AML-193 (cell line): ENCODE data around the gene SLAMF9.
A peak's percentile ranks its signal among the peaks of the same experiment; 100 is the strongest.

Source experiments
- DNase-seq, 2 experiments: peaks; one replicate each; lab custom pipeline; 2025; lab: John Stamatoyannopoulos, UW

The SLAMF9 gene

GRCh38 chr1:159946242-159947187 lies 7.5 kb downstream of the SLAMF9 start:
- DNase-seq: no peak

- DNase-seq: no peak
These were observed 8.4 kb downstream of the SLAMF9 start, which contains the start of gene IGSF9 for GRCh38 chr1:159945483-159946241. IGSF9 (minus strand) TSS chr1:159945613; CDS start chr1:159943454, 2,159 bp downstream.

GRCh38 chr1:159944623-159945455 lies 9.2 kb downstream of the SLAMF9 start:
- DNase-seq: no peak

GRCh38 chr1:159943908-159944622 lies 10.0 kb downstream of the SLAMF9 start:
- DNase-seq: no peak

- no peak for DNase-seq
These were observed 10.8 kb downstream of the SLAMF9 start for GRCh38 chr1:159943278-159943640.

- DNase-seq: no peak
These were observed 11.3 kb downstream of the SLAMF9 start for GRCh38 chr1:159942632-159943277.

- no peak for DNase-seq
These were observed 12.2 kb downstream of the SLAMF9 start for GRCh38 chr1:159941591-159942560.

- DNase-seq: no peak
These were observed 12.9 kb downstream of the SLAMF9 start for GRCh38 chr1:159941141-159941540.

GRCh38 chr1:159940006-159940620 lies 13.9 kb downstream of the SLAMF9 start:
- no peak for DNase-seq

- DNase-seq: no peak
These were observed 14.4 kb downstream of the SLAMF9 start for GRCh38 chr1:159939678-159940002.

- DNase-seq: no peak
These were observed 14.9 kb downstream of the SLAMF9 start for GRCh38 chr1:159938905-159939677.

- no peak for DNase-seq
These were observed 15.7 kb downstream of the SLAMF9 start for GRCh38 chr1:159938211-159938852.

- no peak for DNase-seq
These were observed 16.8 kb downstream of the SLAMF9 start for GRCh38 chr1:159937054-159937750.

- DNase-seq: peak; percentile 26 to 40
These were observed 17.6 kb downstream of the SLAMF9 start for GRCh38 chr1:159936273-159936904.

GRCh38 chr1:159935719-159936272 lies 18.2 kb downstream of the SLAMF9 start:
- DNase-seq: peak; percentile 38 to 55

- DNase-seq: no peak
These were observed 18.7 kb downstream of the SLAMF9 start for GRCh38 chr1:159935305-159935704.
